Breast epithelium (tissue), 3 donors: ENCODE results near the gene ZNF681.

Experiments
- POLR2A ChIP-seq: fragments of 450-650 bp; IDR thresholded peaks from one replicate; pipeline ENCODE4 v1.6.1; 2016; ENCODE audit warnings: antibody characterized with exemption, mild to moderate bottlenecking, moderate library complexity
- POLR2AphosphoS5 ChIP-seq, 3 donors: sonication (generic); formaldehyde crosslinking; IDR thresholded peaks; one replicate each; pipeline ENCODE4 v1.6.1; 2017; ENCODE audit warnings: antibody characterized with exemption in 3 of 3

DNA sequence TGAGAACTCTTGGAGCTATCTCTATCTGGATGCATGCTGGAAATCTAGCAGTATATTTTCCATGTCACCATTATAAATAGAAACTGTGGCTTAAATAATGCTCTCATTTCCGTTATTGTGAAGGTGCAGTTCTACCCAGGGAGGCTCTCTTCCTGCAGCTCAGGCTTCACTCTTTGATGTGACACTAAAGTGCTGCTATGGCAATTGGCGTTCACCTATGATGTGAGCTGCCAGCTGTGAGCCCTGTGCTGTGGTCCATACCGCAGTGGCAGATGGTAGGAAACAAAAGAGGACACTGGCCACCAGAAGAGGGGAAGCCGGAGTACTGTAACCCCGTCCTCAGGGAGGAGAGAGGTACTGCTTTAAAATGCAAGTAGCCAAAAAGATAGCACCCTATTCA, 40.6 kb upstream of the ZNF681 start:
- no peak for TF ChIP-seq POLR2AphosphoS5 (IDR thresholded peaks at IDR 0.05)
- no peak for TF ChIP-seq POLR2A
